ENCODE measurements around the gene CCR3. TPM values are rescaled to one million over a fixed set of nuclear protein-coding genes. Genes with fewer than 3 reads are reported as not detected.

Gene CCR3
- total RNA-seq, 1 donor from 2014 or later, result not detected

DNA sequence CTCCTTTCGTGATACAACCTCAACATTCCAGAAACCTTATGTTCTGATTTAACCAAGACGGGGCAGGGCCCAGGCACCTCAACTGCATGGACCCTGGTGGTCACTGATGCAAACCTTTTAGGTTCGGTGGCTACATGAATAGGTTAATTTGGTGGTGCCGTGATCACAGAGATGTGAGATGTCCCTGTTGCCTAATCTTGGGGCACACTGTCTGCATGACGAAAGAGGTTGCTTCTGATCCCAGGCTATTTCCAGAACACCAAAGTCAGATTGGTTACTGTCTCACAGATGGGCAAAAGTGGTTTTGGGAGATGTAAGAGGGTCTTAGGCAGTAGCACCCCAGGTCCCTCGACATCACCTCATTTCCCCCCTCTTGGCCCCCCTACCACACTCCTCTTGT is 30.2 kb upstream of the CCR3 start:
- H3K4me1 Mint-ChIP-seq (ENCODE audit: low read depth, unreplicated experiment), result no peaks in the 10 kb centered on the region
- H3K27me3 Mint-ChIP-seq (ENCODE audit: unreplicated experiment), result no peaks in the 10 kb centered on the region
- no peak overlapping the region for H3K4me3 Mint-ChIP-seq (ENCODE audit: unreplicated experiment)
- no peaks in the 10 kb centered on the region for H3K9me3 Mint-ChIP-seq (ENCODE audit: unreplicated experiment)
- DNase-seq, result no peak
- no peak overlapping the region for H3K27ac Mint-ChIP-seq (ENCODE audit: unreplicated experiment)
- TF ChIP-seq, protein P1, sequence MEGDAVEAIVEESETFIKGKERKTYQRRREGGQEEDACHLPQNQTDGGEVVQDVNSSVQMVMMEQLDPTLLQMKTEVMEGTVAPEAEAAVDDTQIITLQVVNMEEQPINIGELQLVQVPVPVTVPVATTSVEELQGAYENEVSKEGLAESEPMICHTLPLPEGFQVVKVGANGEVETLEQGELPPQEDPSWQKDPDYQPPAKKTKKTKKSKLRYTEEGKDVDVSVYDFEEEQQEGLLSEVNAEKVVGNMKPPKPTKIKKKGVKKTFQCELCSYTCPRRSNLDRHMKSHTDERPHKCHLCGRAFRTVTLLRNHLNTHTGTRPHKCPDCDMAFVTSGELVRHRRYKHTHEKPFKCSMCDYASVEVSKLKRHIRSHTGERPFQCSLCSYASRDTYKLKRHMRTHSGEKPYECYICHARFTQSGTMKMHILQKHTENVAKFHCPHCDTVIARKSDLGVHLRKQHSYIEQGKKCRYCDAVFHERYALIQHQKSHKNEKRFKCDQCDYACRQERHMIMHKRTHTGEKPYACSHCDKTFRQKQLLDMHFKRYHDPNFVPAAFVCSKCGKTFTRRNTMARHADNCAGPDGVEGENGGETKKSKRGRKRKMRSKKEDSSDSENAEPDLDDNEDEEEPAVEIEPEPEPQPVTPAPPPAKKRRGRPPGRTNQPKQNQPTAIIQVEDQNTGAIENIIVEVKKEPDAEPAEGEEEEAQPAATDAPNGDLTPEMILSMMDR (IDR thresholded peaks at IDR 0.05; ENCODE audit: partially characterized antibody, unreplicated experiment), result no peak
- H3K36me3 Mint-ChIP-seq (ENCODE audit: unreplicated experiment), result no peaks in the 10 kb centered on the region

DNA sequence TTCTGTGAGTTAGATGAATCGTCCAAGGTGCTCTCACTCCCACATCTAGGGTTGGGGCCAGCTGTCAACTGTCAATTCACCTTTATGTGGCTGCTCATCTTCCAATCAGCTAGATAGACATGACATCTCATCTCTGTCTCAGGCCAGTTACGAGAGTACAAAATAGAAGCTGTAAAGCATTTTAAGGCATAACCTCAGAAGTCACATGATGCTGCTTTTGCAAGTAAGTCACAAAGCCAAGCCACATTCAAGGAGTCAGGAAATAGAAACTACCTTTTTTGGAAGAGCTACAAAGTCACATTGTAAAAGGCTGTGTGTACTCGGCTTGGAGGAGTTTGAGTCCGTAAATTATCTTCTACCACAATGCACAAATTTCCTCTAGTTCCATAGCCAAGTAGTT is 29.1 kb upstream of the CCR3 start:
- Mint-ChIP-seq H3K4me3 (ENCODE audit: unreplicated experiment) (no peak overlapping the region), H3K27ac (ENCODE audit: unreplicated experiment) (no peak overlapping the region), H3K36me3 (ENCODE audit: unreplicated experiment) (no peaks in the 10 kb centered on the region), H3K27me3 (ENCODE audit: unreplicated experiment) (no peaks in the 10 kb centered on the region), H3K9me3 (ENCODE audit: unreplicated experiment) (no peaks in the 10 kb centered on the region), H3K4me1 (ENCODE audit: low read depth, unreplicated experiment) (no peaks in the 10 kb centered on the region)
- TF ChIP-seq, protein P1 (IDR thresholded peaks at IDR 0.05; ENCODE audit: partially characterized antibody, unreplicated experiment), result no peak
- no peak for DNase-seq

DNA sequence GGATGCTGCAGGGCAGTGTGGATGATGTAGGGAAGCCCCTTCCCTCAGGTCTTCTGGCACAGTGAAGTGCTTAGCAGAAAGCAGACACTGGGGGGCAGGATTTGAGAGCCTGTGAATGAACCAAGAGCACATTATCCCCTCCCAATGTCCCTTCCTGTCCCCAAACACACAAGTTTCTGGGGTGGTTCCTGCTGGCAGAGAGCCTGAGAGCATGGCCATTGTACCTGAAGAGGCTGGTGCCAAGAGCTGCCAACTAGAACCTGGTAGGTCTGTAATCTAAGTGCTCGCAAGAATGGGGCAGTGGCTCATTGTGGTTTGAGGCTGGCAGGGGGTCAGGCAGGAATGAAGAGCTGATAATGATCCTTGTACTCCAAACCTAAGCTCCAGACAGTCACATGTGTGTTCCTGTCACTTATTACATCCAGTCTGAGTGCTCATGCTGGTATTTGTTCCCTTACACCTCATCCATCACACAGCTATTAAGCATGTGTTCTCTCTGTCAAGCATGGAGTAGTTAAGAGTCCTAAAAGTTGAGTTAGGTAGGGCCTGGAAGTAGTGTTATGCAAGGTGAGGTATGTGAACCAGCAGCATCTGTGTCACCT is 27.4 kb upstream of the CCR3 start:
- no peaks in the 10 kb centered on the region for H3K4me1 Mint-ChIP-seq (ENCODE audit: low read depth, unreplicated experiment)

DNA sequence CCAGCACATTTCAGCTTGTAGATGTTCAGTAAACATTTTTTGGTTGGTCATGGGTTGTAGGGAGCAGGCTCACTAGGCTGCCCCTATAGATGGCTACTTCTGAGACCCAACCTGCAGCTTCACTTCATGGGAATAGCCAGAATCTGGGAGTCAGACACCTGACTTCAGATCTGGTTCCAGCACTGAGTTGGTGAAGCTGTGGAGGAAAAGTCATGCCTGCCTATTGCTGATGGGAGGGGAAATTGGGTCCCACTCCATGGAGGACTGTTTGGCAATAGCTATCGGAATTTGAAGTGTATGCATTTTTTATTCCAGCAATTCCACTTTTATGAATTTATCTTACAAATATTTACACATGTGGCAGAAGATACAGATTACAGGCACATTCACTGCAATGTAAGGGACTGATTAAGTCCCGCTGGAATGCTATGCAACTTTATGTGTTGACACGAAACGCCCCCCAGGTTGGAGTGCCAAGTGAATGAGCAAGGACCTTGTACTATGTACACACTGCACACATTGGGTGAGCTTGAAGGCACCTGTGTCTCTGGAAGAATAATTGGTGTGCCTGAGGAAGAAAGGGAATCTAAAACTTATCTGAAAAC is 26.3 kb upstream of the CCR3 start:
- H3K4me3 Mint-ChIP-seq (ENCODE audit: unreplicated experiment), result no peak overlapping the region
- H3K27me3 Mint-ChIP-seq (ENCODE audit: unreplicated experiment), result no peaks in the 10 kb centered on the region
- H3K9me3 Mint-ChIP-seq (ENCODE audit: unreplicated experiment), result no peaks in the 10 kb centered on the region
- TF ChIP-seq, protein P1 (IDR thresholded peaks at IDR 0.05; ENCODE audit: partially characterized antibody, unreplicated experiment), result no peak
- H3K27ac Mint-ChIP-seq (ENCODE audit: unreplicated experiment), result no peak overlapping the region
- no peak for DNase-seq
- H3K36me3 Mint-ChIP-seq (ENCODE audit: unreplicated experiment), result no peaks in the 10 kb centered on the region
- no peaks in the 10 kb centered on the region for H3K4me1 Mint-ChIP-seq (ENCODE audit: low read depth, unreplicated experiment)

More for the DNA sequence above, 27.4 kb upstream of the CCR3 start:
- Mint-ChIP-seq H3K4me3 (ENCODE audit: unreplicated experiment) (no peak overlapping the region), H3K27ac (ENCODE audit: unreplicated experiment) (no peak overlapping the region), H3K36me3 (ENCODE audit: unreplicated experiment) (no peaks in the 10 kb centered on the region), H3K27me3 (ENCODE audit: unreplicated experiment) (no peaks in the 10 kb centered on the region), H3K9me3 (ENCODE audit: unreplicated experiment) (no peaks in the 10 kb centered on the region)
- no peak for DNase-seq
- TF ChIP-seq, protein P1 (IDR thresholded peaks at IDR 0.05; ENCODE audit: partially characterized antibody, unreplicated experiment), result no peak

DNA sequence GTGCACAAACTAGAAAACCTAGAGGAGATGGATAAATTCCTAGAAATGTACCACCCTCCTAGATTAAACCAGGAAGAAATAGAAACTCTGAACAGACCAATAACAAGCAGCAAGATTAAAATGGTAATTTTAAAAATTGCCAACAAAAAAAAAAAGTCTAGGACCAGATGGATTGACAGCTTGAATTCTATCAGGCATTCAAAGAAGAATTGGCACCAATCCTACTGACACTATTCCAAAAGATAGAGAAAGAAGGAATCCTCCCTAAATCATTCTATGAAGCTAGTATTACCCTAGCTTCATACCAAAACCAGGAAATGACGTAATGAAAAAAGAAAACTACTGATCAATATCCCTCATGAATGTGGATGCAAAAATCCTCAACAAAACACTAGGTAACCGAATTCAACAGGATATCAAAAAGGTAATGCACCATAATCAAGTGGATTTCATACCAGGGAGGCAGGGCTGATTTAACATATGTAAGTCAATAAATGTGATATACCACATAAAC is 24.0 kb upstream of the CCR3 start:
- no peak for DNase-seq
- TF ChIP-seq, protein P1 (IDR thresholded peaks at IDR 0.05; ENCODE audit: partially characterized antibody, unreplicated experiment), result no peak
- no peaks in the 10 kb centered on the region for H3K4me1 Mint-ChIP-seq (ENCODE audit: low read depth, unreplicated experiment)
- no peaks in the 10 kb centered on the region for H3K36me3 Mint-ChIP-seq (ENCODE audit: unreplicated experiment)
- no peak overlapping the region for H3K27ac Mint-ChIP-seq (ENCODE audit: unreplicated experiment)
- no peaks in the 10 kb centered on the region for H3K27me3 Mint-ChIP-seq (ENCODE audit: unreplicated experiment)
- H3K9me3 Mint-ChIP-seq (ENCODE audit: unreplicated experiment), result no peaks in the 10 kb centered on the region
- H3K4me3 Mint-ChIP-seq (ENCODE audit: unreplicated experiment), result no peak overlapping the region

All from glutamatergic neuron (in vitro differentiated cells).